22Rv1 (cell line): ENCODE measurements around the gene SLC43A2.

ENCODE experiments used
- CTCF ChIP-seq: fragments of 450-650 bp; IDR thresholded peaks from 2 replicates; pipeline ENCODE4 v1.5.1; 2017; ENCODE audit warnings: mild to moderate bottlenecking
- ZFX ChIP-seq: fragments of 450-650 bp; IDR thresholded peaks from 2 replicates; pipeline ENCODE4 v1.6.1; 2017; ENCODE audit warnings: antibody characterized with exemption, borderline replicate concordance

- TF ChIP-seq CTCF (no peak), ZFX (no peak)
Measured at GRCh38 chr17:1661045-1661444, 32.4 kb upstream of the SLC43A2 start.
